GM21825 (cell line): ENCODE data around the gene PAOX.
"Not testable (repeated sequence)": the region's sequence is repeated elsewhere in the genome, so short reads cannot be mapped to it uniquely, and the experiment has no call there.

Experiments used
- ATAC-seq: cut with Tn5 transposase; IDR thresholded peaks from one replicate; pipeline ENCODE4 v1.9.1; 2021; ENCODE audit warnings: mild to moderate bottlenecking, moderate library complexity; ENCODE audit not compliant: unreplicated experiment

Gene PAOX

GRCh38 chr10:133403359-133403758 is 24.3 kb downstream of the PAOX start:
- no peak for ATAC-seq

DNA sequence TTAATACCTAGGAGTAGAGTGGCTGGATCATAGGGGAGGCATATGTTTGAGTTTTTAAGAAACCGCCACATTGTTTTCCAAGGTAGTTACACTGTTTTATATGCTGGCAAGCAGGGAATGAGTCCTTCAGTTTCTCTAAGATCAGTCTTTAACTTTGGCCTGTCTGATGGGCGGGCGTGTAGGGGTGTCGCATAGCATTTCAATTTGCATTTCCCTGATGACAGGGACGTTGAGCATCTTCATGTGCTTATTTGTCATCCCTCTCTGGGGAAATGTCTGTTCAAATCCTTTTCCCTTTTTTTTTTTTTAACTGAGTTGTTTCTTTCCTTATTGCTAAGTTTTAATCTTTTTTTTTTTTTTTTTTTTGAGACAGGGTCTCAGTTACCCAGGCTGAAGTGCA is 24.7 kb downstream of the PAOX start:
- ATAC-seq: no peak

DNA sequence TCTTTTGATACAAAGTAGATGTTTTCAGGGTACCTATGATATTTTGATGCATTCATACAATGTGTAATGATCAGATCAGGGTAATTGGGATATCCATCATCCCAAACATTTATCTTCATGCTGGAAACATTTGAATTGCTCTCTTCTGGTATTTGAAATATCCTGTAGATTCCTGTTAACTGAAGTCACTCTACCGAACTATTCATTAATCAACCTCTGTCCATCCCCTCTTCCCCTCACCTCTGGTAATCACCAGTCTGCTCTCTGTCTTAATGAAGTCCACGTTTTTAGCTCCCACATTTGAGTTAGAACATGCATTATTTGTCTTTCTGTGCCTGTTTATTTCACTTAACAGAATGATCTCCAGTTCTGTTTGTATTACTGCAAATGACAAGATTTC is 26.2 kb downstream of the PAOX start:
- no peak for ATAC-seq

DNA sequence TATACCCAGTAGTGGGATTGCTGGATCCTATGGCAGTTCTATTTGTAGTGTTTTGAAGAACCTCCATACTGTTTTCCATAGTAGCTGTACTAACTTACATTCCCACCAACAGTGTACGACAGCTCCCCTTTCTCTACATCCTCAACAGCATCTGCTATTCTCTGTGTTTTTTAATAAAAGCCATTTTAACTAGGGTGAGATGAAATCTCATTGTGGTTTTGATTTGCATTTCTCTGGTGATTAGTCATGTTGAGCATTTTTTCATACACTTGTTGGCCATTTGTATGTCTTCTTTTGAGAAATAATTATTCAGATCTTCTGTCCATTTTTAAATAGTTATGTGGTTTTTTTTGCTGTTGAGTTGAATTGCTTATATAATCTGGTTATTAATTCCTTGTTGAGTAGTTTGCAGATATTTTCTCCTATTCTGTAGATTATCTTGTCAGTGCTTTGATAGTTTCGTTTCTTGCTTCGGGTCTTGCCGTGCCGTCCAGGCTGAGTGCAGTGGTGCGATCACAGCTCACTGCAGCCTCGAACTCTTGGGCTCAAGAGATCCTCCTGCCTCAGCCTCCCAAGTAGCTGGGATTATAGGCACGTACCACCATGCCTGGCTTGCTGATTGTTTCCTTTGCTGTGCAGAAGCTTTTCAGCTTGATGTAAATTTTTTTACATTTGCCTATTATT is 26.9 kb downstream of the PAOX start:
- peak; percentile 38 for ATAC-seq

GRCh38 chr10:133411523-133412380 is 32.7 kb downstream of the PAOX start:
- ATAC-seq: no peak

GRCh38 chr10:133412381-133412711 is 33.3 kb downstream of the PAOX start:
- ATAC-seq: no peak

GRCh38 chr10:133414401-133414800 is 35.3 kb downstream of the PAOX start:
- not testable (repeated sequence) for ATAC-seq

DNA sequence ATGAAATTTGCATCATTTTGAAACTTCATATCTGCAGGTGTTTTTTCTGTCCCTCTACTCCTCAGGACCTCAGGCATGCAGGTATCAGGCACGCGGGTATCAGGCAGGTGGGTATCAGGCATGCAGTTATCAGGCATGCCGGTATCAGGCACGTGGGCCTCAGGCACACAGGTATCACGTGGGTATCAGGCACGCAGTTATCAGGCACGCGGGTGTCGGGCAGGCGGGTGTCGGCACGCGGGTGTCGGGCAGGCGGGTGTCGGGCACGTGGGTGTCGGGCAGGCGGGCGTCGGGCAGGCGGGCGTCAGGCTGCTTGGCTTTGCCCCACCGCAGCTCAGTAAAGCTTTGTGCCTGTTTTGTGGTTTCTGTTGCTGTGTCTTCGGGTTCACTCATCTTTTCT is 36.7 kb downstream of the PAOX start:
- no peak for ATAC-seq

- no peak for ATAC-seq
Observed at GRCh38 chr10:133418289-133418993, 39.4 kb downstream of the PAOX start.

DNA sequence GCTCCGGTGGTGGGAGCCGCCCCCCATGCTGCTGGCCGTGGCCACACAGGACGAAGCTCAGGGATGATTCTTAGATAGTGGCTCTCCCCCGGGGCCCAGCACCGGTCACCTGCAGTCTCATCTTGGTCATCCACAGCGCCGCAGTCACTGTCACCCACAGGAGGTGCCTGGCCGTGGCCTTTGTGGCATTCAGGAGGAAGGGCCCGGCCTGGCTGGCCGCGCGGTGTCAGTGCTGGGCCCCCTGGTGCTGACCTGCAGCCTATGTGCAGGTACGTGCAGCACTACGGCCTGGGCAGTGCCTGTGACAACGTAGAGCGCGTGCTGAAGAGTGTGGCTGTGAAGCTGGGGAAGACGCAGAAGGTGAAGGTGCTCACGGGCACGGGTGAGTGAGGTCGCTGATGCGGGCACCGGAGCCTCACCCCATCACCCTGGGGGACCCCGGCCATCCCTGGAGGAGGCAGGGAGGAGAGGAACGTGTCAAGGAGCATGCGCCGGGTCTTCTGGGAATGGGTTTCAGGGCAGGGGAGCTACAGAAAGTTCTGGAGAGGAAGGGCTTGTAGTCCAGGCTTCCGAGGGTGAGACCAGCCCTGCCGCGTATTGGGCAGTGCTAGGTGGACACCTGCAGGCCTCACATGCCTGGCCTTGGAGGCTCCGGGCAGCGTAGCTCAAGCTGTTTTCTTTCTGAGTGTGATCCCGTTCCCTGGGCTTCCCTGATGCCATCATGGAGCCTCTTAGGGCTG is 40.3 kb downstream of the PAOX start:
- ATAC-seq: no peak

DNA sequence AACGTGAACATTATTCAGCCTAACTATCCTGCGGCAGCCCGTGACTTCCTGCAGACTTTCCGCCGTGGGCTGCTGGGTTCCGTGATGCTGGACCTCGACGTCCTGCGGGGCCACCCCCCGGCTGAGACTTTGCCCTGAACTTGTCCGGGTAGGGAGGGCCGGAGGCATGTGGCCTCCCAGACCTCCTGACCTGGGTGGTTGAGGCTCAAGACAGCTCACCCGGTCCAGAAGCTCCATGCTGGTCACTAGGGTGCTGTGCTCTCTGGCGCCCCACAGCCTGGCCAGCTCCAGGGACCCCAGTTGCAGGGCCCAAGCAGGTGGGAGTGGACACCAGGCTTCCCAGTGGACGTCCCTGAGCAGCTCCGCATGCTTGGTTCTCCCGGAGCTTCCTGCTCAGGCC is 41.0 kb downstream of the PAOX start:
- no peak for ATAC-seq

DNA sequence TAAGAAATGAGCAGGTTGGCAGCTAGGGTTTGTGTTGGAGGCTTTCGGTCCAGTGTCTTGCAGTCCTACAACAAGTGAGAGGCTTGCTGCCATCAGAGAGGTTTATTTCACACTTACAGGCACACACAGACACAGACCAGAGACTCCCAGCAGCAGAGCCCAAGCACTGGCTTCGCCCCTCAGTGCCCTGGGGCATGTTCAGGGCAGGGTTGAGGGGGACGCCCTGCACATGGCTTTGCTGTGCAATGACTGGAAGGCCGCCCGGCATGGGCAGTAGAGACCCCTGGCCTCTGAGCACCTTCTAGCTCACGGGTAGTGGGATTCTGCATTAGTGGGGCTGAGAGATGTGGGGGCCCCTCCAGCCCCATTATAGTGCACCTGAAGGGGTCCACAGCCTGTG is 41.5 kb downstream of the PAOX start:
- no peak for ATAC-seq

GRCh38 chr10:133421336-133422222 is 42.5 kb downstream of the PAOX start:
- ATAC-seq: no peak

- no peak for ATAC-seq
Observed at GRCh38 chr10:133422223-133422806, 43.3 kb downstream of the PAOX start.

DNA sequence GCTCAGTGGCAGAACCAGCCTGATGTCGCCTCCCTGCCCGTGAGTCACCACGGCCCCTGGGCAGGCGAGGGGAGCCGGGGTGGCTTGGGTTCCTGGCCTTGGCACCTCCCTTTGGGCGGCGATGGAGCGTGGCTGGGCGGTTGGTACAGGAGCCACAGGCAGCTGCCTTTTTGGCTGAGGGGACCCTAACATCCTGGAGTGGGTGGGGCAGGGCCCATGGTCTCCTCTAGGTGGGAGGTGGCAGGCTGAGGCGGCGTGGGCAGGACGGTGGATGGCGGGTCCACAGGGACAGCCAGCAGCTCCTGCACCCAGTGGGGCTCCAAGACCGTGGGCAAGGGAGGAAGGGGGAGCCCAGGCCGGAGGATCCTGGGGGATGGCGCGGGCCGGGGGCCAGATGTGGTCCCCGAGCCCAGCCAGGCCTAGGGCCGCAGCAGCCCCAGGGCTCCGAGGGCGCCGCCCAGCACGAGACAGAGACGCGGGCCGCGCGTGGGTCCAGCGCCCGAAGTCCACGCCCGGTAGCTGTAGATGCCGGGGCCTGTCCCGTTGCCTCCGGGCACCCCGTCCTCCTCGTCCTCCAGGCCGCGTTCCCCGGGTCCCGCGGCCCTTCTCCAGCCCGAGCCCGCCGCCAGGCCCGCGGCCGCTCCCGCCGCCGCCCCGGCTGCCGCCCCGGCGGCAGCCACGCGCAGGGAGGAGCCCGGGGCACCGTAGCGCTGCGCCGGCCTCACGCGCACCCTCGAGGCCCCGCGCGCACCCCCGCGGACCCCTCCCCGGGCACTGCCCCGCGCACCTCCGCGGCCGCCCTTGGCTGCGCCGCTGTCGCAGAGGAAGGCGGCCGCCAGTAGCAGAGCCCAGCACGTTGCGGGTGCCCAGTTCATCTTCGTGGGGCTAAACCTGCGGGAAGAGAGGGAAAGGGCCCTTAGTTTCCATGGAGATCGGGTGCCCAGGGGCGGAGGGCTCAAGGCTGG is 44.0 kb downstream of the PAOX start:
- ATAC-seq: no peak

DNA sequence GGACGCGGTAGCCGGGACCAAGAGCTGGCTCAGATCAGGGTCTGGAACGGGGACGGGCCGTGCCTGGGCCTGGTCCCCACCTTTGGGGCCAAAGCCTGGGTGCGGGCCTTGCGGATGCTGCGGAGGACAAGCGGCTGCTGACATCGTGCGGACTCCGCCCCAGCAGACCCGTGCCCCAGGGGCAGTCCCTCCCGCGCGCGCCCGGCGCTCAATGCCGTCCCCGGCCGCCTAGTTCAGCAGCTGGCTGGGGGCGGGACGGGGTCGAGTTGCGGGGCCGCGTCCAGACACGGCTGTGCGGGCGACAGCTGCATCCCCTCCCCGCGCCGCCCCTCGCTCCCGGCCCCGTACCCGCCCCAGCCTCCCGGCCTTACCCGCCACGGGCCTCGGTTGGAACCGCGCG is 45.0 kb downstream of the PAOX start:
- ATAC-seq: not testable (repeated sequence)

DNA sequence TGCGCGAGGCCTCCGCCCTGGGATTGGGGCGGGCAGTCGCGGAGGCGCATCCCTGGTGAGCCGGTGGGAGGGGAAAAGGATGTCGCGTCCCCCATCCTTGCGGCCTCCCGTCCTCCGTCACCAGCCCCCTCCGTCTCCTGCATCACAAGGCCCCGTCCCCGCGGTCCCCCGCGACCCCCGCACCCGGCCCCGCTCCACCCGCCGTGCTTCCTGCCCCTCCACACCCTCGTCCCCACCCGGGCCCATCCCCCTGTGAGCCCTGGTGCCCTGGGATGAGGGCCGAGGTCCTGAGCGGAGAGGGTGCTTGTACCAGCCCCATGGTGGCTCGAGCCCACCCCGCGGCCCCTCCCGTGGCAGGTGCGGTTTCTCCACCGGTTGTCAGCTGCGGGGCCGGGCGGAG is 45.5 kb downstream of the PAOX start, which contains the start of gene SPRN:
Gene SPRN, minus strand, starts transcription at position 25 of the 400 bp plus-strand sequence. CDS start 944 bp downstream, outside the sequence.
- not testable (repeated sequence) for ATAC-seq

GRCh38 chr10:133429571-133429970 is 50.5 kb downstream of the PAOX start:
- ATAC-seq: not testable (repeated sequence)
